Esophagus squamous epithelium (tissue), 5 donors: ENCODE results near the gene CEACAM21. TPM values are rescaled to one million over a fixed set of nuclear protein-coding genes. Genes with fewer than 3 reads are reported as not detected.

Experiments used
- DNase-seq: peaks from one replicate; lab custom pipeline; 2025; lab: John Stamatoyannopoulos, UW
- H3K27ac ChIP-seq, 4 donors: fragments of 200-600 bp; sonication (generic); one replicate each; pipeline ENCODE4 v1.5.1; 2016 to 2019; ENCODE audit warnings: mild to moderate bottlenecking in 1 of 4
- H3K27me3 ChIP-seq, 4 donors: fragments of 200-600 bp; sonication (generic); 1 replicate in 3 of 4; 2 replicates in 1 of 4; pipeline versions ENCODE4 v1.5.1 to v1.6.0; 2017 to 2021; ENCODE audit warnings: antibody characterized with exemption in 1 of 4
- H3K36me3 ChIP-seq, 3 donors: fragments of 200-600 bp; sonication (generic); one replicate each; pipeline ENCODE4 v1.5.1; 2016 to 2019
- H3K4me1 ChIP-seq, 3 donors: fragments of 200-600 bp; sonication (generic); one replicate each; pipeline ENCODE4 v1.5.1; 2017 to 2019
- H3K4me3 ChIP-seq, 4 donors: fragments of 200-600 bp; sonication (generic); 1 replicate in 3 of 4; 2 replicates in 1 of 4; pipeline ENCODE4 v1.5.1; 2016 to 2019; ENCODE audit warnings: mild to moderate bottlenecking in 2 of 4, moderate library complexity in 1 of 4
- H3K9me3 ChIP-seq, 3 donors: fragments of 200-600 bp; sonication (generic); one replicate each; pipeline ENCODE4 v1.5.1; 2016 to 2019
- POLR2A ChIP-seq, 4 donors: fragments of 450-650 bp; IDR thresholded peaks; one replicate each; pipeline ENCODE4 v1.6.1; 2017; ENCODE audit warnings: antibody characterized with exemption in 4 of 4, mild to moderate bottlenecking in 4 of 4, moderate library complexity in 3 of 4
- WGBS, 2 donors: methylation state at CpG; one replicate each; pipeline ENCODE4 v1.1.5; 2018; 5-methylcytosine and 5-hydroxymethylcytosine counted together
- intact Hi-C: fragments of 100-400 bp; cut with DNase I; formaldehyde crosslinking; loops from one replicate; pipeline ENCODE4 v1.15.0; 2022
- total RNA-seq, 4 donors: library from RNA; depleted of rRNA; stranded (reverse); fragments of >200 nt; gene quantifications; one replicate each; pipeline ENCODE4 v1.1.0, GENCODE V29; 2016
- TF ChIP-seq, protein P1 (sequence below), 6 experiments: fragments of 450-650 bp in 4 of 6; fragments of 200-600 bp in 2 of 6; sonication (generic) in 2 of 6; IDR thresholded peaks; one replicate each; pipeline ENCODE4 v1.5.1; 2016 to 2019; ENCODE audit warnings: antibody characterized with exemption in 6 of 6, mild to moderate bottlenecking in 4 of 6, moderate library complexity in 4 of 6
- donor health status: DM: yes; HTN: yes; CAD: no.

CEACAM21 gene
- total RNA-seq, 4 donors from 2014 or later = 0.57 to 3.7 TPM; not detected in 2

DNA sequence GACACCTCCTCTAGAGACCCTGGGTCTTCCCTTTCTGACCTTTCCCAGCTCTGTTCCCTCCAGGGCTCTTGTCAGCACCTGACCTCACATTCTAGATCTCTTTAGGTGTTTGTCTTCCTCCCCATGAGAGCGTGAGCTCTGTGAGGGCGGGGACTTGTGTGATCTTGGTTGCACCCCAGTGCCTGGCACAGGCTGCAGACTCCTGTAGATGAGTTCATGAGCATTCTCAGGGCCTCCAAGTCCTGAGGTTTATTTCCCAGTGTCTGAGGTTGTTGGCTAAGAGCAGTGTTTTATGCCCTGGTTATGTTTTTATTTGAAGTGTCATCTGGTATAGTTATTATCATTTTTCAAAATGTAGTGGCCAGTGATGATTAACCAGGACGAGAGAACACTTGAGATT, 50.3 kb downstream of the CEACAM21 start:
- WGBS, 2 donors = 21 to 49% methylated on average over 3 of the region's 3 CpGs
- Histone ChIP-seq H3K9me3 (peaks cover 0 to 4% (median 0%) of the 10 kb centered on the region in 3 donors), H3K4me1 (no peaks in the 10 kb centered on the region), H3K27me3 (peaks cover 0 to 41% (median 0%) of the 10 kb centered on the region in 4 donors), H3K27ac (no peak overlapping the region), H3K36me3 (no peaks in the 10 kb centered on the region), H3K4me3 (peak overlapping the region in 1 of 4 donors; percentile 11)
- intact Hi-C loops = no loop called here
- no peak for DNase-seq
- TF ChIP-seq, protein P1, sequence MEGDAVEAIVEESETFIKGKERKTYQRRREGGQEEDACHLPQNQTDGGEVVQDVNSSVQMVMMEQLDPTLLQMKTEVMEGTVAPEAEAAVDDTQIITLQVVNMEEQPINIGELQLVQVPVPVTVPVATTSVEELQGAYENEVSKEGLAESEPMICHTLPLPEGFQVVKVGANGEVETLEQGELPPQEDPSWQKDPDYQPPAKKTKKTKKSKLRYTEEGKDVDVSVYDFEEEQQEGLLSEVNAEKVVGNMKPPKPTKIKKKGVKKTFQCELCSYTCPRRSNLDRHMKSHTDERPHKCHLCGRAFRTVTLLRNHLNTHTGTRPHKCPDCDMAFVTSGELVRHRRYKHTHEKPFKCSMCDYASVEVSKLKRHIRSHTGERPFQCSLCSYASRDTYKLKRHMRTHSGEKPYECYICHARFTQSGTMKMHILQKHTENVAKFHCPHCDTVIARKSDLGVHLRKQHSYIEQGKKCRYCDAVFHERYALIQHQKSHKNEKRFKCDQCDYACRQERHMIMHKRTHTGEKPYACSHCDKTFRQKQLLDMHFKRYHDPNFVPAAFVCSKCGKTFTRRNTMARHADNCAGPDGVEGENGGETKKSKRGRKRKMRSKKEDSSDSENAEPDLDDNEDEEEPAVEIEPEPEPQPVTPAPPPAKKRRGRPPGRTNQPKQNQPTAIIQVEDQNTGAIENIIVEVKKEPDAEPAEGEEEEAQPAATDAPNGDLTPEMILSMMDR (IDR thresholded peaks at IDR 0.05) = no peak
- TF ChIP-seq POLR2A (IDR thresholded peaks at IDR 0.05) = no peak

DNA sequence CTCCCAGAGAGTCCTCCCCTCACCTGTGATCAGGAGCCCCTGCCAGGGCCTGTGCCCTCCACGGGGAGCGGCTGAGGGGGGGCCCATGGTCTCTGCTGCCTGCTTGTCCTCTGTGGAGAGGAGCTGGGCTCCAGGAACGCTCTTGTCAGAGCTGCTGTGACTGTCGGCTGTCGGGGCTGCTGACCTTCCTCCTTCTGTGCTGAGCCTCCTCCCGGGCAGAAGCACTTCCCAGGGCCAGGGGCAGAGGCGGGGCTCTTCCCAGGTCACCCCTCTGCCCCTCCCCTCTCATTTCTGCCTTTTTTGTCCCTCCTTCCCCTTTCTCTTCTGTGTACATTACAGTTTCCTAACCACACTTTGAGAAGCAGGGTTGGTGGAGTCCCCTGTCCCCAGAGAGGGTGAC, 50.9 kb downstream of the CEACAM21 start, which contains the start of gene CEACAM4:
TSS of gene CEACAM4 (minus strand) at position 198 of the 400 bp plus-strand sequence. CDS start at position 87, 111 bp downstream.
- Histone ChIP-seq H3K4me1 (no peaks in the 10 kb centered on the region), H3K36me3 (no peaks in the 10 kb centered on the region), H3K27me3 (peaks cover 0 to 38% (median 0%) of the 10 kb centered on the region in 4 donors), H3K27ac (no peak within 1 kb of the TSS), H3K9me3 (peaks cover 0 to 4% (median 0%) of the 10 kb centered on the region in 3 donors), H3K4me3 (peak within 1 kb of the TSS in 2 of 4 donors; percentile 11 to 32)
- TF ChIP-seq, protein P1 (IDR thresholded peaks at IDR 0.05) = no peak
- peak in 2 of 4 donors; percentile 37 to 63 for TF ChIP-seq POLR2A (IDR thresholded peaks at IDR 0.05)
- 22 to 24% methylated on average over 4 to 7 of the region's 7 CpGs for WGBS, 2 donors
- intact Hi-C loops = no loop called here
- DNase-seq = no peak

- Histone ChIP-seq H3K27ac (no peak overlapping the region), H3K36me3 (no peaks in the 10 kb centered on the region), H3K27me3 (peaks cover 0 to 43% (median 0%) of the 10 kb centered on the region in 4 donors), H3K4me1 (no peaks in the 10 kb centered on the region), H3K4me3 (no peak overlapping the region), H3K9me3 (peaks cover 0 to 4% (median 0%) of the 10 kb centered on the region in 3 donors)
- intact Hi-C loops = no loop called here
- WGBS, 2 donors = 44 to 80% methylated on average over 1 to 3 of the region's 8 CpGs
- TF ChIP-seq POLR2A (IDR thresholded peaks at IDR 0.05) = no peak
- TF ChIP-seq, protein P1 (IDR thresholded peaks at IDR 0.05) = no peak
- DNase-seq = no peak
Measured at GRCh38 chr19:41627966-41628675, 52.2 kb downstream of the CEACAM21 start.

Other genes starting within 250 kb of the CEACAM21 start
- gene TGFB1, start 222.2 kb upstream of the CEACAM21 start, total RNA-seq = 10 to 100 TPM; 13.6 to 36.2 (median 31.9) TPM
- 1 to 10 TPM; 2.5 to 4.6 (median 3.7) TPM for gene B9D2, start 212.0 kb upstream of the CEACAM21 start, total RNA-seq
- 10 to 100 TPM in 2 of 4 donors, 1 to 10 TPM in 2; 6.2 to 15.8 (median 9.3) TPM for gene TMEM91, start 199.6 kb upstream of the CEACAM21 start, total RNA-seq
- gene EXOSC5, start 178.8 kb upstream of the CEACAM21 start, total RNA-seq = 10 to 100 TPM; 22.4 to 37.0 (median 28.6) TPM
- gene BCKDHA, start 178.3 kb upstream of the CEACAM21 start, total RNA-seq = 10 to 100 TPM; 55.1 to 87.2 (median 58.6) TPM
- gene B3GNT8, start 148.8 kb upstream of the CEACAM21 start, total RNA-seq = 10 to 100 TPM; 11.6 to 84.4 (median 35.3) TPM
- 10 to 100 TPM; 25.1 to 41.4 (median 35.7) TPM for gene DMAC2, start 136.3 kb upstream of the CEACAM21 start, total RNA-seq
- not detected for gene ERICH4, start 133.0 kb upstream of the CEACAM21 start, total RNA-seq
- gene CEACAM4, start 50.9 kb downstream of the CEACAM21 start, total RNA-seq = 1 to 10 TPM in 2 of 4 donors, not detected in 2; 1.1 to 2.9 TPM
- gene CEACAM7, start 112.1 kb downstream of the CEACAM21 start, total RNA-seq = 100 to 1,000 TPM in 2 of 4 donors, 10 to 100 TPM in 2; 10.5 to 103 (median 76.7) TPM
- gene CEACAM5, start 132.5 kb downstream of the CEACAM21 start, total RNA-seq = 100 to 1,000 TPM in 3 of 4 donors, 10 to 100 TPM in 1; 86.4 to 374 (median 293) TPM
- 100 to 1,000 TPM in 3 of 4 donors, 10 to 100 TPM in 1; 70.8 to 288 (median 176) TPM for gene CEACAM6, start 179.4 kb downstream of the CEACAM21 start, total RNA-seq
- 1 to 10 TPM in 2 of 4 donors, under 1 TPM in 2; 0.42 to 1.3 (median 0.99) TPM for gene CEACAM3, start 220.4 kb downstream of the CEACAM21 start, total RNA-seq